ENCODE data around the gene CD36. TPM values are rescaled to one million over a fixed set of nuclear protein-coding genes. Genes with fewer than 3 reads are reported as not detected.

CD36 gene
- total RNA-seq, 2 donors from 2014 or later, result 5.7 to 7.2 TPM

DNA sequence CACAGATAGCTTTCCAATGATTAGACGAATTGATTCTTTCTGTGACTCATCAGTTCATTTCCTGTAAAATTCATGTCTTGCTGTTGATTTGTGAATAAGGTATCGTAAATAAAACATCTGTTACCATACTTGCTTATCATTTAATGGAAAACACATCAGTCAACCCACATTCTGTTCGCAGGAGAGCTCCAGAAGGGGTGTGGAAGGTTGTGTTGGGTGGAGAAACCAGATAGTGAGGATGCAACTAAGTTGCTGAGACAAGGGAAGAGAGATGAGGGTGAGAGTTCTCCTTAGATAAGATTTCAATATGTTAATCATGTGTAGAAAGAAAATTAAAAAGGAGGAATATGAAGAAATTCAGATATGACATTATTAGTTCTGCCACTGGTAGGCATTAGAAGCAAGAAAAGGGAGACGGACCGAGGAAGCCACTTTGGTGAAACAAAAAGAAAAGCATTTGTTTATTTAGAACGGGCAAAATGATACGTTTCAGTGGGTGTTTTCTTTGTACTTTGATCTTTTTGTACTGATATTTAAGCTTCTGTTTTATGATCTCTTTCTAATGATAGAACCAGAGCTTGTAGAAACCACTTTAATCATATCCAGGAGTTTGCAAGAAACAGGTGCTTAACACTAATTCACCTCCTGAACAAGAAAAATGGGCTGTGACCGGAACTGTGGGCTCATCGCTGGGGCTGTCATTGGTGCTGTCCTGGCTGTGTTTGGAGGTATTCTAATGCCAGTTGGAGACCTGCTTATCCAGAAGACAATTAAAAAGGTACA, 7.8 kb downstream of the CD36 start:
- Histone ChIP-seq H3K27ac (no peak overlapping the region), H3K9me3 (no peaks in the 10 kb centered on the region), H3K4me3 (no peak overlapping the region), H3K4me1 (replicated peaks) (no peaks in the 10 kb centered on the region), H3K27me3 (replicated peaks; ENCODE audit: insufficient read depth) (no peaks in the 10 kb centered on the region), H3K36me3 (no peaks in the 10 kb centered on the region)
- DNase-seq (ENCODE audit: low spot score), result no peak
- WGBS, result 59% methylated on average over 9 of the region's 9 CpGs
- intact Hi-C loops (cut with DNase I), result no loop called here
- TF ChIP-seq CTCF (IDR thresholded peaks at IDR 0.05), result no peak
- no peak for TF ChIP-seq POLR2AphosphoS5 (IDR thresholded peaks at IDR 0.05)
- TF ChIP-seq POLR2A (IDR thresholded peaks at IDR 0.05), result no peak

DNA sequence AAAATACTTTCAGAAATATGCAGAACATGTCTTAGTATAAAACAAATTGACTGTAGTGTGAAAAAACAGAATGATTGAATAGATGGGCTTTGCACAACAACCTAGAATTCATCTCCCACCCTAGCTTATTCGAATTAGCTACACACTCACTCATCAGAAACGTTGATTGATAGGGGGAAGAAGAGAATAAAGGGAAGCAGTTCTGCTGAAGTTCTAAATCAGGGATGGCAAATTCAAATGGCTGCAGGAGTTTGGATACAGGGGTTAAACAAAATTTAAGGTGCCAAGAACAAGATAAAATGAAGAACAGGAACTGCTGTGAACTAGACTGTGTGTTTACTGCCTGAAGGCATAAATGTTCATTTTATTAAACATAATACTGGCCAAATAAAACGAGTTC, 9.0 kb downstream of the CD36 start:
- no peak for DNase-seq (ENCODE audit: low spot score)
- no peaks in the 10 kb centered on the region for H3K4me1 ChIP-seq (replicated peaks)
- H3K9me3 ChIP-seq, result no peaks in the 10 kb centered on the region
- no peak overlapping the region for H3K27ac ChIP-seq
- H3K4me3 ChIP-seq, result no peak overlapping the region
- no peak for TF ChIP-seq POLR2AphosphoS5 (IDR thresholded peaks at IDR 0.05)
- TF ChIP-seq POLR2A (IDR thresholded peaks at IDR 0.05), result no peak
- TF ChIP-seq CTCF (IDR thresholded peaks at IDR 0.05), result no peak
- H3K27me3 ChIP-seq (replicated peaks; ENCODE audit: insufficient read depth), result no peaks in the 10 kb centered on the region
- intact Hi-C loops (cut with DNase I), result no loop called here
- 56% methylated on average over 3 of the region's 3 CpGs for WGBS
- H3K36me3 ChIP-seq, result no peaks in the 10 kb centered on the region

DNA sequence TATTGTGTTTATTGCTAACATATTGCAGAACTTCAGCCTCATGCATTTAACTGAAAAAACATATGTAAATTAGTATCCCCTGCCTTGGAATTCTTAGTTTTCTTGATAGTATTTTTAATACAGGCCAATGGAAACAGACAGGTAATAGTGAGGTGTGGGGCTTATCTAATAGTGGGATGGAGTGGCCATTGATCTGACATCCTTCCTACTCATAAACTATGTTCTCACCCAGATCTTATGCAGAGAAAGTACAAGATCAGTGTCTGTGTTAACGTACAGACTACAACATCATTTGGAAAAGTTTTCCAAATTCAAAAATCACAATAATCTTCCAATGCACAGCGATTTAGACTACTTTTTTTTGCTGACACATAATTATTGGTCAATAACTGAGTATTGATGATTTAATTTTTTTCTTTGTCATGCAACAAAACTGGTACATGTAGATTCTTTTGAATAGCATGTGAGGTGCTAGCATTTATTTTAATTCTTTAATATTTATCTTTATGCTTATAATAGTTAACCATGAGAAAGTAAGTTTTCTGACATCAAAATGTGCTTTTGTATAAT, 9.7 kb downstream of the CD36 start:
- 94% methylated on average over 2 of the region's 2 CpGs for WGBS

GRCh38 chr7:80649011-80649410, 10.6 kb downstream of the CD36 start:
- no peak overlapping the region for H3K27ac ChIP-seq
- no peaks in the 10 kb centered on the region for H3K27me3 ChIP-seq (replicated peaks; ENCODE audit: insufficient read depth)
- 94% methylated on average over 3 of the region's 3 CpGs for WGBS
- H3K9me3 ChIP-seq, result no peaks in the 10 kb centered on the region
- no peaks in the 10 kb centered on the region for H3K4me1 ChIP-seq (replicated peaks)
- no peak for DNase-seq (ENCODE audit: low spot score)
- TF ChIP-seq CTCF (IDR thresholded peaks at IDR 0.05) (no peak), POLR2AphosphoS5 (IDR thresholded peaks at IDR 0.05) (no peak), POLR2A (IDR thresholded peaks at IDR 0.05) (no peak)
- no peak overlapping the region for H3K4me3 ChIP-seq
- intact Hi-C loops (cut with DNase I), result no loop called here
- H3K36me3 ChIP-seq, result no peaks in the 10 kb centered on the region

More for the DNA sequence above, 9.7 kb downstream of the CD36 start:
- no peak for TF ChIP-seq POLR2A (IDR thresholded peaks at IDR 0.05)
- TF ChIP-seq POLR2AphosphoS5 (IDR thresholded peaks at IDR 0.05), result no peak
- TF ChIP-seq CTCF (IDR thresholded peaks at IDR 0.05), result no peak
- intact Hi-C loops (cut with DNase I), result no loop called here
- H3K27ac ChIP-seq, result no peak overlapping the region
- no peaks in the 10 kb centered on the region for H3K27me3 ChIP-seq (replicated peaks; ENCODE audit: insufficient read depth)
- no peaks in the 10 kb centered on the region for H3K4me1 ChIP-seq (replicated peaks)
- no peaks in the 10 kb centered on the region for H3K9me3 ChIP-seq
- H3K36me3 ChIP-seq, result no peaks in the 10 kb centered on the region
- H3K4me3 ChIP-seq, result no peak overlapping the region
- DNase-seq (ENCODE audit: low spot score), result no peak

DNA sequence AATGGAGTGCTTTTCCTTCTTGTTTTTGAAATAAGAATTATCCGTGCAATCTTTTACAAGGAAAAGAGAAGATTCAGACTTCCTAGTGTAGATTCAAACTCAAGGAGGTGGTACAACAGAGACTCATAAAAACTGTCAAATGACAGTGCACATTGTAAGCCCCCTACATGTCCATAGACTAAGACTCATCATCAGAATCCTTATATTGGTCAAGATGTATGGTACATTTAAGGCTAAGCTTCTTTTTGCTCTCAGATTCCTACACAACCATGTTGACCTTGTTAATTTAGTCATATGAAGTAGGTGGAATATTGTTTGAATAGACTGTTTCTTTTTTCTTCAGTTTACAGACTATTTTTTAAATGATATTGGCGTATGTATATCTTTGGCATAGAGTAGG, 11.6 kb downstream of the CD36 start:
- H3K27ac ChIP-seq, result no peak overlapping the region
- 90% methylated on average over 2 of the region's 2 CpGs for WGBS
- H3K27me3 ChIP-seq (replicated peaks; ENCODE audit: insufficient read depth), result no peaks in the 10 kb centered on the region
- H3K9me3 ChIP-seq, result no peaks in the 10 kb centered on the region
- intact Hi-C loops (cut with DNase I), result loop anchor here (10.0 kb wide), 1 partner anchor 585 kb away; no protein-coding TSS in a partner anchor
- no peak for DNase-seq (ENCODE audit: low spot score)
- TF ChIP-seq POLR2AphosphoS5 (IDR thresholded peaks at IDR 0.05) (no peak), POLR2A (IDR thresholded peaks at IDR 0.05) (no peak), CTCF (IDR thresholded peaks at IDR 0.05) (no peak)
- no peaks in the 10 kb centered on the region for H3K36me3 ChIP-seq
- no peak overlapping the region for H3K4me3 ChIP-seq
- H3K4me1 ChIP-seq (replicated peaks), result no peaks in the 10 kb centered on the region

Measured in prostate gland (tissue), 2 donors.